Measurements from ENCODE around the gene CRACDL.
A peak's percentile ranks its signal among the peaks of the same experiment; 100 is the strongest.
"Not testable (repeated sequence)": the region's sequence is repeated elsewhere in the genome, so short reads cannot be mapped to it uniquely, and the experiment has no call there.

CRACDL gene

GRCh38 chr2:98907385-98907784 is 28.6 kb downstream of the CRACDL start:
- DNase-seq, result peak; percentile 28

GRCh38 chr2:98903767-98904485 is 32.1 kb downstream of the CRACDL start:
- peak; percentile 41 for DNase-seq

GRCh38 chr2:98903064-98903355 is 33.0 kb downstream of the CRACDL start:
- no peak for DNase-seq

- DNase-seq, result peak; percentile 45
Measured at GRCh38 chr2:98902209-98903063, 33.6 kb downstream of the CRACDL start.

GRCh38 chr2:98901702-98902101 is 34.3 kb downstream of the CRACDL start:
- DNase-seq, result peak; percentile 21

GRCh38 chr2:98901291-98901690 is 34.7 kb downstream of the CRACDL start:
- DNase-seq, result peak; percentile 35

GRCh38 chr2:98900721-98901120 is 35.3 kb downstream of the CRACDL start:
- peak; percentile 37 for DNase-seq

GRCh38 chr2:98899703-98900078 is 36.3 kb downstream of the CRACDL start:
- not testable (repeated sequence) for DNase-seq

- peak; percentile 35 for DNase-seq
Measured at GRCh38 chr2:98899041-98899702, 36.9 kb downstream of the CRACDL start.

GRCh38 chr2:98898423-98898841 is 37.6 kb downstream of the CRACDL start:
- peak; percentile 26 for DNase-seq

- no peak for DNase-seq
Measured at GRCh38 chr2:98897746-98898145, 38.3 kb downstream of the CRACDL start.

GRCh38 chr2:98896944-98897343 is 39.1 kb downstream of the CRACDL start:
- no peak for DNase-seq

GRCh38 chr2:98896416-98896815 is 39.6 kb downstream of the CRACDL start:
- peak; percentile 42 for DNase-seq

GRCh38 chr2:98895901-98896300 is 40.1 kb downstream of the CRACDL start:
- peak; percentile 38 for DNase-seq

GRCh38 chr2:98895221-98895620 is 40.8 kb downstream of the CRACDL start:
- DNase-seq, result no peak

GRCh38 chr2:98894331-98895000 is 41.6 kb downstream of the CRACDL start:
- no peak for DNase-seq

- no peak for DNase-seq
Measured at GRCh38 chr2:98893911-98894321, 42.1 kb downstream of the CRACDL start.

GRCh38 chr2:98892871-98893270 is 43.2 kb downstream of the CRACDL start:
- no peak for DNase-seq

GRCh38 chr2:98891591-98891990 is 44.4 kb downstream of the CRACDL start:
- no peak for DNase-seq

- DNase-seq, result no peak
Measured at GRCh38 chr2:98886066-98886554, 49.9 kb downstream of the CRACDL start.

- no peak for DNase-seq
Measured at GRCh38 chr2:98884658-98885057, 51.4 kb downstream of the CRACDL start.

- no peak for DNase-seq
Measured at GRCh38 chr2:98883780-98884211, 52.2 kb downstream of the CRACDL start.
